CD4-positive, alpha-beta memory T cell (primary cell): ENCODE data around the gene CYP11A1. TPM values are rescaled to one million over a fixed set of nuclear protein-coding genes. Genes with fewer than 3 reads are reported as not detected.
A peak's percentile ranks its signal among the peaks of the same experiment; 100 is the strongest.

Experiments
- CTCF ChIA-PET: fragments of 350-600 bp; sonication (Branson Sonifier 250); formaldehyde crosslinking; loops from one replicate; lab custom pipeline; 2021; ENCODE audit warnings: inconsistent platforms; ENCODE audit not compliant: partially characterized antibody; lab: Charles Lee
- POLR2A ChIA-PET: fragments of 350-600 bp; sonication (Branson Sonifier 250); formaldehyde crosslinking; loops from one replicate; lab custom pipeline; 2021; ENCODE audit not compliant: partially characterized antibody; lab: Charles Lee
- DNase-seq, 5 donors: peaks; one replicate each; pipeline versions ENCODE4 v3.0.0 to v3.0.0-alpha.2; 2020 to 2022; ENCODE audit warnings: mixed read lengths in 1 of 5
- H3K27ac ChIP-seq: one replicate; pipeline ENCODE4 v1.7.0; 2013; ENCODE audit warnings: low read depth, low read length
- H3K27me3 ChIP-seq: 2 replicates; pipeline ENCODE4 v1.7.0; 2013; ENCODE audit warnings: mild to moderate bottlenecking, low read length, moderate library complexity; ENCODE audit not compliant: insufficient read depth
- H3K36me3 ChIP-seq: 2 replicates; pipeline ENCODE4 v1.7.0; 2013; ENCODE audit warnings: mild to moderate bottlenecking, low read length, moderate library complexity; ENCODE audit not compliant: insufficient read depth
- H3K4me1 ChIP-seq: 2 replicates; pipeline ENCODE4 v1.7.0; 2013; ENCODE audit warnings: mild to moderate bottlenecking, low read length, moderate library complexity; ENCODE audit not compliant: insufficient read depth
- H3K4me3 ChIP-seq, 2 donors: one replicate each; pipeline ENCODE4 v1.7.0; 2013; ENCODE audit warnings: low read length in 2 of 2, mild to moderate bottlenecking in 1 of 2
- H3K9me3 ChIP-seq, 2 donors: one replicate each; pipeline ENCODE4 v1.7.0; 2013; ENCODE audit warnings: low read length in 2 of 2, control low read depth in 1 of 2; ENCODE audit not compliant: control insufficient read depth in 1 of 2
- H3K27ac Mint-ChIP-seq, 7 donors: one replicate each; pipeline ENCODE4 v1.8.0; 2020 to 2021; ENCODE audit warnings: mixed read lengths in 7 of 7, mild to moderate bottlenecking in 6 of 7, inconsistent platforms in 3 of 7, moderate library complexity in 3 of 7
- H3K27me3 Mint-ChIP-seq, 2 donors: one replicate each; pipeline ENCODE4 v1.8.0; 2020 to 2021; ENCODE audit warnings: mixed read lengths in 2 of 2
- H3K36me3 Mint-ChIP-seq, 2 donors: one replicate each; pipeline ENCODE4 v1.8.0; 2020 to 2021; ENCODE audit warnings: mixed read lengths in 2 of 2, inconsistent platforms in 1 of 2, mild to moderate bottlenecking in 1 of 2
- H3K4me1 Mint-ChIP-seq, 4 donors: one replicate each; pipeline ENCODE4 v1.8.0; 2020 to 2021; ENCODE audit warnings: mixed read lengths in 4 of 4, mild to moderate bottlenecking in 1 of 4
- H3K4me3 Mint-ChIP-seq, 8 donors: one replicate each; pipeline ENCODE4 v1.8.0; 2020 to 2021; ENCODE audit warnings: mixed read lengths in 8 of 8, mild to moderate bottlenecking in 7 of 8, moderate library complexity in 6 of 8, inconsistent platforms in 3 of 8
- H3K9me3 Mint-ChIP-seq, 8 donors: one replicate each; pipeline ENCODE4 v1.8.0; 2020 to 2021; ENCODE audit warnings: mixed read lengths in 8 of 8, mild to moderate bottlenecking in 5 of 8, inconsistent platforms in 3 of 8, moderate library complexity in 1 of 8
- intact Hi-C: fragments of 100-400 bp; cut with micrococcal nuclease; formaldehyde crosslinking; loops from one replicate; pipeline ENCODE4 v1.15.1; 2023
- polyA plus RNA-seq, 2 donors: library from polyadenylated mRNA; unstranded; fragments of 300-500 nt; fragmentation: Illumina TruSeq; gene quantifications; one replicate each; pipeline ENCODE4 v1.2.3, GENCODE V29; 2021
- total RNA-seq, 2 experiments: library from RNA; stranded (reverse); gene quantifications; one replicate each; pipeline ENCODE4 v1.2.3, GENCODE V29; 2021

The CYP11A1 gene
- total and polyA plus RNA-seq, 4 experiments from 2014 or later, result not detected

GRCh38 chr15:74300057-74300795 is 67.2 kb downstream of the CYP11A1 start:
- Mint-ChIP-seq H3K27me3 (peaks cover 29 to 39% of the 10 kb centered on the region in 2 donors), H3K4me3 (no peak overlapping the region), H3K4me1 (no peaks in the 10 kb centered on the region), H3K27ac (no peak overlapping the region), H3K9me3 (no peaks in the 10 kb centered on the region), H3K36me3 (no peaks in the 10 kb centered on the region)
- intact Hi-C loops, result loop anchor here (5.0 kb wide), 1 partner anchor 173 kb away; no protein-coding TSS in a partner anchor
- no peak overlapping the region for H3K4me3 ChIP-seq
- no peaks in the 10 kb centered on the region for H3K9me3 ChIP-seq
- no peak overlapping the region for H3K27ac ChIP-seq
- ChIA-PET POLR2A (no interaction called here), CTCF (no interaction called here)
- no peaks in the 10 kb centered on the region for H3K36me3 ChIP-seq
- no peaks in the 10 kb centered on the region for H3K4me1 ChIP-seq
- DNase-seq, result no peak
- no peaks in the 10 kb centered on the region for H3K27me3 ChIP-seq

- intact Hi-C loops, result no loop called here
- POLR2A ChIA-PET, result no interaction called here
- Histone ChIP-seq H3K9me3 (no peaks in the 10 kb centered on the region), H3K27ac (no peak overlapping the region), H3K36me3 (no peaks in the 10 kb centered on the region), H3K4me3 (no peak overlapping the region), H3K4me1 (no peaks in the 10 kb centered on the region), H3K27me3 (no peaks in the 10 kb centered on the region)
- no peaks in the 10 kb centered on the region for H3K36me3 Mint-ChIP-seq
- H3K4me3 Mint-ChIP-seq, result no peak overlapping the region
- no peaks in the 10 kb centered on the region for H3K4me1 Mint-ChIP-seq
- no peak for DNase-seq
- H3K27me3 Mint-ChIP-seq, result peaks cover 29 to 38% of the 10 kb centered on the region in 2 donors
- H3K27ac Mint-ChIP-seq, result no peak overlapping the region
- H3K9me3 Mint-ChIP-seq, result peaks cover 0 to 2% (median 0%) of the 10 kb centered on the region in 8 donors
- CTCF ChIA-PET, result no interaction called here
These were observed 69.6 kb downstream of the CYP11A1 start for GRCh38 chr15:74297887-74298286.

- CTCF ChIA-PET, result no interaction called here
These were observed 71.6 kb downstream of the CYP11A1 start for GRCh38 chr15:74295800-74296199.

GRCh38 chr15:74294010-74294409 is 73.4 kb downstream of the CYP11A1 start:
- DNase-seq, result no peak
- H3K27me3 Mint-ChIP-seq, result peaks cover 23 to 35% of the 10 kb centered on the region in 2 donors
- intact Hi-C loops, result no loop called here
- Histone ChIP-seq H3K4me1 (no peaks in the 10 kb centered on the region), H3K9me3 (no peaks in the 10 kb centered on the region), H3K27ac (no peak overlapping the region), H3K27me3 (no peaks in the 10 kb centered on the region), H3K36me3 (no peaks in the 10 kb centered on the region), H3K4me3 (no peak overlapping the region)
- POLR2A ChIA-PET, result no interaction called here
- no peaks in the 10 kb centered on the region for H3K36me3 Mint-ChIP-seq
- H3K4me3 Mint-ChIP-seq, result no peak overlapping the region
- H3K9me3 Mint-ChIP-seq, result peaks cover 0 to 3% (median under 1%) of the 10 kb centered on the region in 8 donors
- H3K4me1 Mint-ChIP-seq, result peaks cover 0 to 6% (median 0%) of the 10 kb centered on the region in 4 donors
- CTCF ChIA-PET, result no interaction called here
- H3K27ac Mint-ChIP-seq, result no peak overlapping the region

More at GRCh38 chr15:74295800-74296199, 71.6 kb downstream of the CYP11A1 start:
- H3K27ac ChIP-seq, result no peak overlapping the region
- no peaks in the 10 kb centered on the region for H3K9me3 ChIP-seq
- no peak for DNase-seq
- no peaks in the 10 kb centered on the region for H3K4me1 ChIP-seq
- H3K4me1 Mint-ChIP-seq, result peaks cover 0 to 6% (median 0%) of the 10 kb centered on the region in 4 donors
- intact Hi-C loops, result no loop called here
- POLR2A ChIA-PET, result no interaction called here
- H3K9me3 Mint-ChIP-seq, result peaks cover 0 to 3% (median 0%) of the 10 kb centered on the region in 8 donors
- H3K36me3 Mint-ChIP-seq, result no peaks in the 10 kb centered on the region
- no peak overlapping the region for H3K4me3 Mint-ChIP-seq
- H3K27me3 Mint-ChIP-seq, result peaks cover 18 to 33% of the 10 kb centered on the region in 2 donors
- no peak overlapping the region for H3K4me3 ChIP-seq
- no peak overlapping the region for H3K27ac Mint-ChIP-seq
- no peaks in the 10 kb centered on the region for H3K36me3 ChIP-seq
- H3K27me3 ChIP-seq, result no peaks in the 10 kb centered on the region

- POLR2A ChIA-PET, result no interaction called here
- Mint-ChIP-seq H3K4me3 (no peak overlapping the region), H3K9me3 (peaks cover 0 to 3% (median under 1%) of the 10 kb centered on the region in 8 donors), H3K27ac (peak overlapping the region in 1 of 7 donors; percentile 13), H3K36me3 (no peaks in the 10 kb centered on the region), H3K4me1 (peaks cover 0 to 6% (median 0%) of the 10 kb centered on the region in 4 donors), H3K27me3 (peaks cover 23 to 34% of the 10 kb centered on the region in 2 donors)
- no peak for DNase-seq
- Histone ChIP-seq H3K27me3 (no peaks in the 10 kb centered on the region), H3K9me3 (no peaks in the 10 kb centered on the region), H3K4me1 (no peaks in the 10 kb centered on the region), H3K4me3 (no peak overlapping the region), H3K36me3 (no peaks in the 10 kb centered on the region), H3K27ac (no peak overlapping the region)
- intact Hi-C loops, result no loop called here
- CTCF ChIA-PET, result no interaction called here
These were observed 74.2 kb downstream of the CYP11A1 start for GRCh38 chr15:74293021-74293810.

GRCh38 chr15:74291101-74292071 is 76.1 kb downstream of the CYP11A1 start:
- Histone ChIP-seq H3K27ac (no peak overlapping the region), H3K9me3 (no peaks in the 10 kb centered on the region), H3K36me3 (no peaks in the 10 kb centered on the region), H3K4me3 (no peak overlapping the region), H3K4me1 (no peaks in the 10 kb centered on the region), H3K27me3 (no peaks in the 10 kb centered on the region)
- intact Hi-C loops, result no loop called here
- DNase-seq, result peak; percentile 40 to 61 (median 46)
- Mint-ChIP-seq H3K4me1 (peaks cover 0 to 6% (median 0%) of the 10 kb centered on the region in 4 donors), H3K36me3 (no peaks in the 10 kb centered on the region), H3K27ac (no peak overlapping the region), H3K4me3 (no peak overlapping the region), H3K27me3 (peaks cover 26 to 36% of the 10 kb centered on the region in 2 donors), H3K9me3 (peaks cover 0 to 3% (median under 1%) of the 10 kb centered on the region in 8 donors)
- ChIA-PET POLR2A (no interaction called here), CTCF (no interaction called here)
